H7 (cell line): ENCODE results near the gene PRRG2. TPM values are rescaled to one million over a fixed set of nuclear protein-coding genes. Genes with fewer than 3 reads are reported as not detected.

Source experiments
- DNase-seq: peaks from one replicate; pipeline ENCODE4 v3.0.0; 2012
- H3K27me3 ChIP-seq: 2 replicates; pipeline ENCODE4 v1.6.0; 2011; ENCODE audit warnings: mild to moderate bottlenecking, low read length; ENCODE audit not compliant: control insufficient read depth, insufficient read depth
- H3K36me3 ChIP-seq: replicated peaks from 2 replicates; pipeline ENCODE4 v1.5.1; 2011; ENCODE audit warnings: low read length; ENCODE audit not compliant: control insufficient read depth, insufficient read depth
- H3K4me3 ChIP-seq: 2 replicates; pipeline ENCODE4 v1.5.1; 2011; ENCODE audit warnings: low read depth, mild to moderate bottlenecking, control low read depth, low read length, moderate library complexity; ENCODE audit not compliant: insufficient read depth
- total RNA-seq: library from RNA; depleted of rRNA; stranded (reverse); fragments of >200 nt; shearing (Covaris generic); gene quantifications from 2 replicates; pipeline ENCODE4 v1.2.3, GENCODE V29; 2014

Gene PRRG2
- total RNA-seq, 1 experiment from 2014 or later: 1.2 TPM

GRCh38 chr19:49590071-49590970 is 9.2 kb downstream of the PRRG2 start:
- Histone ChIP-seq H3K4me3 (peak overlapping the region; percentile 93), H3K27me3 (no peaks in the 10 kb centered on the region), H3K36me3 (peaks cover 8% of the 10 kb centered on the region)
- peak; percentile 100 for DNase-seq

GRCh38 chr19:49590971-49591730 is 10.0 kb downstream of the PRRG2 start, which contains the start of gene PRR12:
TSS of gene PRR12 (plus strand) at chr19:49591182. CDS start at chr19:49591655, 473 bp downstream.
- peak within 1 kb of the TSS; percentile 93 for H3K4me3 ChIP-seq
- DNase-seq: peak; percentile 96
- no peaks in the 10 kb centered on the region for H3K27me3 ChIP-seq
- H3K36me3 ChIP-seq: peaks cover 8% of the 10 kb centered on the region

- DNase-seq: peak; percentile 86
- H3K36me3 ChIP-seq: peaks cover 8% of the 10 kb centered on the region
- H3K4me3 ChIP-seq: peak overlapping the region; percentile 93
- H3K27me3 ChIP-seq: no peaks in the 10 kb centered on the region
Measured at GRCh38 chr19:49591731-49592485, 10.8 kb downstream of the PRRG2 start.

GRCh38 chr19:49592486-49593232 is 11.5 kb downstream of the PRRG2 start:
- Histone ChIP-seq H3K27me3 (no peaks in the 10 kb centered on the region), H3K36me3 (peaks cover 10% of the 10 kb centered on the region), H3K4me3 (peak overlapping the region; percentile 93)
- DNase-seq: peak; percentile 79

- peak; percentile 100 for DNase-seq
- Histone ChIP-seq H3K4me3 (peak overlapping the region; percentile 93), H3K27me3 (no peaks in the 10 kb centered on the region), H3K36me3 (peaks cover 11% of the 10 kb centered on the region)
Measured at GRCh38 chr19:49593233-49594113, 12.4 kb downstream of the PRRG2 start.

GRCh38 chr19:49594157-49594992 is 13.3 kb downstream of the PRRG2 start:
- Histone ChIP-seq H3K27me3 (no peaks in the 10 kb centered on the region), H3K4me3 (no peak overlapping the region), H3K36me3 (peaks cover 19% of the 10 kb centered on the region)
- peak; percentile 46 for DNase-seq

DNA sequence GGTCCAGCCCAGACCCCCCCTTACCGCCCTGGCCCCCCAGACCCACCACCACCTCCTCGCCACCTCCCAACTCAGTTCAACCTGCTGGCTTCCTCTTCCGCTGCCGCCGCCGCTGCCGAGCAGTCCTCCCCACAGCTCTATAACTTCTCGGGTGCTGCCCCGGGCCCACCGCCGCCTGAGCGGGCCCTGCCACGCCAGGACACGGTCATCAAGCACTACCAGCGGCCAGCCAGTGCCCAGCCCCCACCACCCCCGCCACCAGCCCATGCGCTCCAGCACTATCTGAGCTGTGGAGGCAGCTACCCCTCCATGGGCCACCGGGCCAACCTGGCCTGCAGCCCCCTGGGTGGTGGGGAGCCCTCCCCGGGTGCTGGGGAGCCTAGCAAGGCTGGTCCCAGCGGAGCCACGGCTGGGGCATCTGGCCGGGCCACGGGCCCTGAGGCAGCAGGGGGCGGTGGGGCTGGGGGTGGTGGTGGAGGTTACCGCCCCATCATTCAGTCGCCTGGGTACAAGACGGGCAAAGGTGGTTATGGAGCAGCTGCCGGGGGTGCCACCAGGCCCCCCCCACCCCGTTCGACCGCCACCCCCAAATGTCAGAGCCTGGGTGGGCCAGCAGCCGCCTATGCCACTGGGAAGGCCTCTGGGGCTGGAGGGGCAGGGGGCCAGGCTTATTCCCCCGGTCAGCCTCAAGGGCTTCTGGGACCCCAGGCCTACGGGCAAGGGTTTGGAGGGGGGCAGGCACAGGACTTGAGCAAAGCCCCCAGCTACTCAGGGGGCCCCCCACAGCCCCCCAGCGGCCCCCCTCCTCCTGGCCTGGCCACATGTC is 14.1 kb downstream of the PRRG2 start:
- peaks cover 27% of the 10 kb centered on the region for H3K36me3 ChIP-seq
- H3K4me3 ChIP-seq: no peak overlapping the region
- H3K27me3 ChIP-seq: no peaks in the 10 kb centered on the region
- DNase-seq: peak; percentile 55

DNA sequence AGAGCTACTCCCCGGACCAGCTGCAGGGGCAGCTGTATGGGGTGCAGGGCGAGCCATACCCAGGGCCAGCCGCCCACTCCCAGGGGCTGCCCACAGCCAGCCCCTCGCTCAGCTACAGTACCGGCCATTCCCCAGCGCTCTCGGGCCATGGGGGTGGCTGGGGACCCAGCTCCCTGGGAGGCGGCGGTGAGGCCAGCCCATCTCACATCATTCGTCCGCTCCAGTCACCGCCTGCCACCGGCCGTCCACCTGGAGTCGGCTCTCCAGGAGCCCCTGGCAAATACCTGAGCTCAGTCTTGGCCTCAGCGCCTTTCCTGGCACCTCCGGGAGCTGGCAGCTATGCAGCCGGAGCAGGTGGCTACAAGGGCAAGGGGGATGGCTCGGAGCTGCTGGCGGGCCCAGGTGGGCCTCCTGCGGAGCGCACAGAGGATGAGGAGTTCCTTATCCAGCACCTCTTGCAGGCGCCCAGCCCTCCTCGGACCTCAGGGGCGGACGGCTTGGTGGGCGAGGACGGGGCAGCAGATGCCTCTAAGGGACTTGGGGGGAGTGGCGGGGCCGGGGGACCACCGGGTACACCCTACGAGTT is 14.8 kb downstream of the PRRG2 start:
- DNase-seq: peak; percentile 60
- Histone ChIP-seq H3K27me3 (no peaks in the 10 kb centered on the region), H3K36me3 (peaks cover 28% of the 10 kb centered on the region), H3K4me3 (no peak overlapping the region)

GRCh38 chr19:49596407-49596806 is 15.3 kb downstream of the PRRG2 start:
- peaks cover 32% of the 10 kb centered on the region for H3K36me3 ChIP-seq
- DNase-seq: no peak
- H3K4me3 ChIP-seq: no peak overlapping the region
- no peaks in the 10 kb centered on the region for H3K27me3 ChIP-seq

DNA sequence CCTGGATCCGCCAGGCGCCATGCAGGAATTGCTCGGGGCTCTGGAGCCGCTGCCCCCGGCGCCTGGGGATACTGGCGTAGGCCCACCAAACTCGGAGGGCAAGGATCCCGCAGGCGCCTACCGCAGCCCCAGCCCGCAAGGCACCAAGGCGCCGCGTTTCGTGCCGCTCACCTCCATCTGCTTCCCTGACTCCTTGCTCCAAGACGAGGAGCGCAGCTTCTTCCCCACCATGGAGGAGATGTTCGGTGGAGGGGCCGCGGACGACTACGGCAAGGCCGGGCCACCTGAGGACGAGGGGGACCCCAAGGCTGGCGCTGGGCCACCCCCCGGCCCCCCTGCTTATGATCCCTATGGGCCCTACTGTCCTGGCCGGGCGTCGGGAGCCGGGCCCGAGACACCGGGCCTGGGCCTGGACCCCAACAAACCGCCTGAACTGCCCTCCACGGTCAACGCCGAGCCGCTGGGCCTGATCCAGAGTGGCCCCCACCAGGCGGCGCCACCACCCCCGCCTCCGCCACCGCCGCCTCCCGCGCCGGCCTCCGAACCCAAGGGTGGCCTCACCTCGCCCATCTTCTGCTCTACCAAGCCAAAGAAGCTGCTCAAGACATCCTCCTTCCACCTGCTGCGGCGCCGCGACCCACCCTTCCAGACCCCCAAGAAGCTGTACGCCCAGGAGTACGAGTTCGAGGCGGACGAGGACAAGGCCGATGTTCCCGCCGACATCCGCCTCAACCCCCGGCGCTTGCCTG is 16.0 kb downstream of the PRRG2 start:
- H3K27me3 ChIP-seq: no peaks in the 10 kb centered on the region
- DNase-seq: peak; percentile 80
- H3K4me3 ChIP-seq: no peak overlapping the region
- H3K36me3 ChIP-seq: peaks cover 36% of the 10 kb centered on the region

GRCh38 chr19:49597703-49597974 is 16.5 kb downstream of the PRRG2 start:
- Histone ChIP-seq H3K4me3 (no peak overlapping the region), H3K27me3 (no peaks in the 10 kb centered on the region), H3K36me3 (peaks cover 37% of the 10 kb centered on the region)
- DNase-seq: peak; percentile 61
